Measurements from ENCODE around the gene HS2ST1.

Gene HS2ST1

GRCh38 chr1:87111659-87112371 lies 197.4 kb downstream of the HS2ST1 start:
- DNase-seq (ENCODE audit: low read depth in 3 of 3), result no peak

- DNase-seq (ENCODE audit: low read depth in 3 of 3), result no peak
These were observed 198.9 kb downstream of the HS2ST1 start for GRCh38 chr1:87113313-87113712.

GRCh38 chr1:87115317-87115890 lies 201.0 kb downstream of the HS2ST1 start:
- no peak for DNase-seq (ENCODE audit: low read depth in 3 of 3)

GRCh38 chr1:87115891-87116290 lies 201.5 kb downstream of the HS2ST1 start:
- DNase-seq (ENCODE audit: low read depth in 3 of 3), result no peak

GRCh38 chr1:87117761-87118368 lies 203.4 kb downstream of the HS2ST1 start:
- no peak for DNase-seq (ENCODE audit: low read depth in 3 of 3)

- DNase-seq (ENCODE audit: low read depth in 3 of 3), result no peak
These were observed 205.2 kb downstream of the HS2ST1 start for GRCh38 chr1:87119541-87120140.

GRCh38 chr1:87120779-87121178 lies 206.3 kb downstream of the HS2ST1 start:
- no peak for DNase-seq (ENCODE audit: low read depth in 3 of 3)

GRCh38 chr1:87121711-87122163 lies 207.3 kb downstream of the HS2ST1 start:
- no peak for DNase-seq (ENCODE audit: low read depth in 3 of 3)

GRCh38 chr1:87122243-87122642 lies 207.8 kb downstream of the HS2ST1 start:
- no peak for DNase-seq (ENCODE audit: low read depth in 3 of 3)

GRCh38 chr1:87123610-87124009 lies 209.2 kb downstream of the HS2ST1 start:
- no peak for DNase-seq (ENCODE audit: low read depth in 3 of 3)

- no peak for DNase-seq (ENCODE audit: low read depth in 3 of 3)
These were observed 212.6 kb downstream of the HS2ST1 start for GRCh38 chr1:87126886-87127505.

- DNase-seq (ENCODE audit: low read depth in 3 of 3), result no peak
These were observed 213.1 kb downstream of the HS2ST1 start for GRCh38 chr1:87127581-87127980.

- no peak for DNase-seq (ENCODE audit: low read depth in 3 of 3)
These were observed 214.6 kb downstream of the HS2ST1 start for GRCh38 chr1:87129038-87129437.

- no peak for DNase-seq (ENCODE audit: low read depth in 3 of 3)
These were observed 215.2 kb downstream of the HS2ST1 start for GRCh38 chr1:87129606-87130005.

GRCh38 chr1:87130438-87130837 lies 216.0 kb downstream of the HS2ST1 start:
- DNase-seq (ENCODE audit: low read depth in 3 of 3), result no peak

- peak; percentile 48 to 79 (median 62) for DNase-seq (ENCODE audit: low read depth in 3 of 3)
These were observed 217.4 kb downstream of the HS2ST1 start for GRCh38 chr1:87131809-87132283.

- DNase-seq (ENCODE audit: low read depth in 3 of 3), result no peak
These were observed 217.9 kb downstream of the HS2ST1 start for GRCh38 chr1:87132284-87132870.

- DNase-seq (ENCODE audit: low read depth in 3 of 3), result no peak
These were observed 219.6 kb downstream of the HS2ST1 start for GRCh38 chr1:87134061-87134460.

GRCh38 chr1:87134625-87135328 lies 220.3 kb downstream of the HS2ST1 start:
- DNase-seq (ENCODE audit: low read depth in 3 of 3), result no peak

GRCh38 chr1:87135329-87135712 lies 220.9 kb downstream of the HS2ST1 start:
- no peak for DNase-seq (ENCODE audit: low read depth in 3 of 3)

All from stimulated activated CD4-positive, alpha-beta T cell treated with anti-CD3 and anti-CD28 coated beads, TNF-alpha, amount 100 ng/mL, for 48 hours (primary cell).